Liver (tissue), 3 donors: Measurements from ENCODE around the gene SPATA13.

ENCODE experiments used
- GABPA ChIP-seq, 2 donors: IDR thresholded peaks in 1 of 2; conservative IDR thresholded peaks in 1 of 2; 2 replicates each; pipeline ENCODE4 v1.6.1; 2016; ENCODE audit warnings: antibody characterized with exemption in 2 of 2, mild to moderate bottlenecking in 1 of 2, moderate library complexity in 1 of 2
- RAD21 ChIP-seq, 2 donors: IDR thresholded peaks; 2 replicates each; pipeline ENCODE4 v1.6.1; 2016; ENCODE audit warnings: antibody characterized with exemption in 2 of 2, mild to moderate bottlenecking in 2 of 2
- SP1 ChIP-seq: IDR thresholded peaks from 2 replicates; pipeline ENCODE4 v1.6.1; 2018; ENCODE audit warnings: antibody characterized with exemption, mild to moderate bottlenecking
- TF ChIP-seq, protein P1 (sequence below): IDR thresholded peaks from 2 replicates; pipeline ENCODE4 v1.6.1; 2016; ENCODE audit warnings: antibody characterized with exemption
- TF ChIP-seq, protein P2 (sequence below): fragments of 150-350 bp; IDR thresholded peaks from 2 replicates; pipeline ENCODE4 v1.5.1; 2017; ENCODE audit warnings: improper control_type of control experiment, low read depth, low read length; ENCODE audit not compliant: missing input control
- TF ChIP-seq, protein P3 (sequence below): IDR thresholded peaks from 2 replicates; pipeline ENCODE4 v1.6.1; 2016; ENCODE audit warnings: antibody characterized with exemption
- TF ChIP-seq, protein P4 (sequence below): IDR thresholded peaks from 2 replicates; pipeline ENCODE4 v1.6.1; 2016; ENCODE audit warnings: antibody characterized with exemption, mild to moderate bottlenecking
- donor health status: healthy.
- donor health status: healthy.

DNA sequence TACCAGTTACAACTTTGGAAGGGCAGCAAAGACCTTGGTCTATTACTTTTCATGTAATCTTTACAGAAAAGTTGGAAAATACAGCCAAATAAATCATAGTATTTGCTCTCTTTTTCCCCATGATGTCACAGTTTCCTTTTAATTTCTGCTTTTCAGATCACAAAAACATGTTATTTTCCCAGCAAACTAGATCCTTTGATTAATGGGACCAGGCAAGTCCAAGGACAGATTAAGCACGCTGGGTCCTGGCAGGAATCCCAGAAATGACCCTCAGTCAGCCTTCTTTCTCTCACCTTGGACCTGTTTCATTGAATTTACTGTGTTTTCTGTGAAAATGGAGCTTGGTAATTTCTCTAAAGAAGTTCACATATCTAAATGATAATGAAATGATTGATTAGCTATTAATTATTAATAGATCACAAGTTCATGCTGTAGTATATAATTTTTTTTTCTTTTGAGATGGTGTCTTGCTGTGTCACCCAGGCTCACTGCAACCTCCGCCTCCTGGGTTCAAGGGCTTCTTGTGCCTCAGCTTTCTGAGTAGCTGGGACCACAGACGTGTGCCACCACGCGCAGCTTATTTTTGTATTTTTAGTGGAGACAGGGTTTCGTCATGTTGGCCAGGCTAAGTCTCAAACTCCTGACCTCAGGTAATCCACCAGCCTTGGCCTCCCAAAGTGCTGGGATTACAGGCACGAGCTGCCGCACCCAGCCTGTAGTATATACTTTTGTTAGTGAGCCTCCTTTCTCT, 16.0 kb downstream of the SPATA13 start:
- TF ChIP-seq, protein P1, sequence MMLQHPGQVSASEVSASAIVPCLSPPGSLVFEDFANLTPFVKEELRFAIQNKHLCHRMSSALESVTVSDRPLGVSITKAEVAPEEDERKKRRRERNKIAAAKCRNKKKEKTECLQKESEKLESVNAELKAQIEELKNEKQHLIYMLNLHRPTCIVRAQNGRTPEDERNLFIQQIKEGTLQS, result peak; percentile 39
- TF ChIP-seq, protein P2, sequence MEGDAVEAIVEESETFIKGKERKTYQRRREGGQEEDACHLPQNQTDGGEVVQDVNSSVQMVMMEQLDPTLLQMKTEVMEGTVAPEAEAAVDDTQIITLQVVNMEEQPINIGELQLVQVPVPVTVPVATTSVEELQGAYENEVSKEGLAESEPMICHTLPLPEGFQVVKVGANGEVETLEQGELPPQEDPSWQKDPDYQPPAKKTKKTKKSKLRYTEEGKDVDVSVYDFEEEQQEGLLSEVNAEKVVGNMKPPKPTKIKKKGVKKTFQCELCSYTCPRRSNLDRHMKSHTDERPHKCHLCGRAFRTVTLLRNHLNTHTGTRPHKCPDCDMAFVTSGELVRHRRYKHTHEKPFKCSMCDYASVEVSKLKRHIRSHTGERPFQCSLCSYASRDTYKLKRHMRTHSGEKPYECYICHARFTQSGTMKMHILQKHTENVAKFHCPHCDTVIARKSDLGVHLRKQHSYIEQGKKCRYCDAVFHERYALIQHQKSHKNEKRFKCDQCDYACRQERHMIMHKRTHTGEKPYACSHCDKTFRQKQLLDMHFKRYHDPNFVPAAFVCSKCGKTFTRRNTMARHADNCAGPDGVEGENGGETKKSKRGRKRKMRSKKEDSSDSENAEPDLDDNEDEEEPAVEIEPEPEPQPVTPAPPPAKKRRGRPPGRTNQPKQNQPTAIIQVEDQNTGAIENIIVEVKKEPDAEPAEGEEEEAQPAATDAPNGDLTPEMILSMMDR, result no peak
- TF ChIP-seq GABPA (IDR thresholded peaks at IDR 0.05 in 1 of 2, conservative IDR thresholded peaks at IDR 0.05 in 1 of 2) (peak in 1 of 2 donors; percentile 6), SP1 (peak; percentile 33), RAD21 (IDR thresholded peaks at IDR 0.05) (peak in 1 of 2 donors; percentile 8)
- TF ChIP-seq, protein P3, sequence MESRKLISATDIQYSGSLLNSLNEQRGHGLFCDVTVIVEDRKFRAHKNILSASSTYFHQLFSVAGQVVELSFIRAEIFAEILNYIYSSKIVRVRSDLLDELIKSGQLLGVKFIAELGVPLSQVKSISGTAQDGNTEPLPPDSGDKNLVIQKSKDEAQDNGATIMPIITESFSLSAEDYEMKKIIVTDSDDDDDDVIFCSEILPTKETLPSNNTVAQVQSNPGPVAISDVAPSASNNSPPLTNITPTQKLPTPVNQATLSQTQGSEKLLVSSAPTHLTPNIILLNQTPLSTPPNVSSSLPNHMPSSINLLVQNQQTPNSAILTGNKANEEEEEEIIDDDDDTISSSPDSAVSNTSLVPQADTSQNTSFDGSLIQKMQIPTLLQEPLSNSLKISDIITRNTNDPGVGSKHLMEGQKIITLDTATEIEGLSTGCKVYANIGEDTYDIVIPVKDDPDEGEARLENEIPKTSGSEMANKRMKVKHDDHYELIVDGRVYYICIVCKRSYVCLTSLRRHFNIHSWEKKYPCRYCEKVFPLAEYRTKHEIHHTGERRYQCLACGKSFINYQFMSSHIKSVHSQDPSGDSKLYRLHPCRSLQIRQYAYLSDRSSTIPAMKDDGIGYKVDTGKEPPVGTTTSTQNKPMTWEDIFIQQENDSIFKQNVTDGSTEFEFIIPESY, result peak; percentile 13
- TF ChIP-seq, protein P4, sequence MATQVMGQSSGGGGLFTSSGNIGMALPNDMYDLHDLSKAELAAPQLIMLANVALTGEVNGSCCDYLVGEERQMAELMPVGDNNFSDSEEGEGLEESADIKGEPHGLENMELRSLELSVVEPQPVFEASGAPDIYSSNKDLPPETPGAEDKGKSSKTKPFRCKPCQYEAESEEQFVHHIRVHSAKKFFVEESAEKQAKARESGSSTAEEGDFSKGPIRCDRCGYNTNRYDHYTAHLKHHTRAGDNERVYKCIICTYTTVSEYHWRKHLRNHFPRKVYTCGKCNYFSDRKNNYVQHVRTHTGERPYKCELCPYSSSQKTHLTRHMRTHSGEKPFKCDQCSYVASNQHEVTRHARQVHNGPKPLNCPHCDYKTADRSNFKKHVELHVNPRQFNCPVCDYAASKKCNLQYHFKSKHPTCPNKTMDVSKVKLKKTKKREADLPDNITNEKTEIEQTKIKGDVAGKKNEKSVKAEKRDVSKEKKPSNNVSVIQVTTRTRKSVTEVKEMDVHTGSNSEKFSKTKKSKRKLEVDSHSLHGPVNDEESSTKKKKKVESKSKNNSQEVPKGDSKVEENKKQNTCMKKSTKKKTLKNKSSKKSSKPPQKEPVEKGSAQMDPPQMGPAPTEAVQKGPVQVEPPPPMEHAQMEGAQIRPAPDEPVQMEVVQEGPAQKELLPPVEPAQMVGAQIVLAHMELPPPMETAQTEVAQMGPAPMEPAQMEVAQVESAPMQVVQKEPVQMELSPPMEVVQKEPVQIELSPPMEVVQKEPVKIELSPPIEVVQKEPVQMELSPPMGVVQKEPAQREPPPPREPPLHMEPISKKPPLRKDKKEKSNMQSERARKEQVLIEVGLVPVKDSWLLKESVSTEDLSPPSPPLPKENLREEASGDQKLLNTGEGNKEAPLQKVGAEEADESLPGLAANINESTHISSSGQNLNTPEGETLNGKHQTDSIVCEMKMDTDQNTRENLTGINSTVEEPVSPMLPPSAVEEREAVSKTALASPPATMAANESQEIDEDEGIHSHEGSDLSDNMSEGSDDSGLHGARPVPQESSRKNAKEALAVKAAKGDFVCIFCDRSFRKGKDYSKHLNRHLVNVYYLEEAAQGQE, result no peak
